ENCODE measurements around the gene SLC22A3.

The SLC22A3 gene

DNA sequence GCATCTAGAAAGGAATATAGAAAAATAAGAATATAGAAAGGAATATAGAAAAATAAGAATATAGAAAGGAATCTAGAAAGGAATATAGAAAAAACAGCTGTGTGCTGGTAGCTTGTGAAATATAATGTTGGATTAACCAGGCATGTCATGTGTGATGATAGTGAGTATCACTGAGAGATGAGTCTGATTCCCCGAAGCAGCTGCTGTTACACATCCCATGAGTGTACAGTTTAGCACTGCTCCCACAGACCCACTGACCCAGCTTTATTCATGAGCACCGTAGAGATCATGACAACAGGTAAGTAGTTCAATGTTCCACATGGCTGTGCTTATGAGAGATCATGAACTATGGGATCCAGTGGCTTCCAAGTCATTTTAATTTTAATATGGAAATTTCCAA, 64.8 kb downstream of the SLC22A3 start:
- DNase-seq, result no peak

DNA sequence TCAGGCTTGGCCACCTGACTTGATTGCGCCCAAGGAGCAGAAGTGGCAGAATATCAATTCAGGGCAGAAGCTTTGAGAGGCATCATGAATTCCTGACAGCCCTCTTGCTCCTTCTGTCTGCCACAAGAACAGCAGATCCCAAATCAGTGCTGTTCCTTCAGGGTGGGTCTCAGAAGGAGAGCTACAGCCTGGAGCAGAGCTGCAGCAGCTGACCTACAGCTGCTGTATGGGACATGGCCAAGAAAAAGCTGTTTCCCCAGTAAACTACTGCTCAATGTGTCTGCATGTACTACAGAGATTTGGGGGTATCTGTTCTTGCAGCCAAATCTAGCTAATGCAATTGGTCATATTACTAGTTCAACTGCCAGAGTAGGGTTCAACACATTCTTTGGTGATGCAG, 69.0 kb downstream of the SLC22A3 start:
- no peak for DNase-seq

DNA sequence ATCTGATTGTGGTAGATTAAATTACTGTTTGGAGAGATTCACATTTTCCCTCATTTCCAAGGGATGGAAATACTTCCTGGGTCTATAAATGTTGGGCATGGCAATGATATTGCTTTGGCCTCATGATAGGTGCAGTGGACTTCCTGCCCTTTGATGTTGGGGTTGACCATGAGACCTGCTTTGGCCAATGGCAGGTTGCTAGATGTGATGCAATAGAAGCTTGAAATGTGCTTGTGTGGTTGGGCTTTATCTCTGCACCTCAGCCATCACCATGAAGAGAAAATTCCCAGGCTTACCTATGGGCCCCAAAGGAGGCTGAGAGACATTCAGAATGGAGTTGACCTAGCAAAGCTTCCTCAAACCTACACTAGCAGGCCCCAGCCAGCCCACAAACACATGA, 69.4 kb downstream of the SLC22A3 start:
- DNase-seq, result no peak

DNA sequence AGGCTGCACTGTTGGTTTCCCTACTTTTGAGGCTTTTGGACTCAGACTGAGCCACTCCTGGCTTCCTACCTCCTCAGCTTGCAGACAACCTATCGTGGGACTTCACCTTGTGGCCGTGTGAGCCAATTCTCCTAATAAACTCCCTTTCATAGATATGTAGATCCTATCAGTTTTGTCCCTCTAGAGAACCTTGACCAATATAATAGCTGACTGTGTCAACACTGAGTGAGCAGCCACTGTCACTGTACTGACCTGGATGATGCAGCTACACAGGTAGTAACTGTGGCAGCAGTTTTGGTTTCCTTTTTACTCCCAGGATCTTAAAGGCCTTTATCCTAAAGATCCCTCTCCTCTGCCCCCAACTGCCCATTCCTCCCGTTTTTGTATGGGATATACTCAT, 70.2 kb downstream of the SLC22A3 start:
- DNase-seq, result no peak

DNA sequence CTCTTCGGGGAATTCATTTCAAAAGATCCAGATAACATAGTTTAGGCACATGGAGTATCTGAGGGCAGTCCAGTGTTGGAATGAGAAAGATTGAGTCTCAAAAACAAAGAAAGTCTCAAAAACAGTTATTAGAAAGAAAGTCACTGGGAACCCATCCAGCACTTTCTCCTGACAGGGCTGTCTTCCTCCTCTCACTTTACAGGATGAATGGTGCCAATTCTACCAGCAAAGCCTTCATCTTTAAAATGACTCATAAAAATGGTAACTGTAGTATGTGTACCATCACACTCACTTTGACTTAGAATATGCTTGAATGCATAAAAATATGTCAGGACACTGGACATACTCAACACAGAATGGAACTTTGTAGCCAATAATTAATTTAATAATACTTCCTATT, 71.3 kb downstream of the SLC22A3 start:
- DNase-seq, result no peak

DNA sequence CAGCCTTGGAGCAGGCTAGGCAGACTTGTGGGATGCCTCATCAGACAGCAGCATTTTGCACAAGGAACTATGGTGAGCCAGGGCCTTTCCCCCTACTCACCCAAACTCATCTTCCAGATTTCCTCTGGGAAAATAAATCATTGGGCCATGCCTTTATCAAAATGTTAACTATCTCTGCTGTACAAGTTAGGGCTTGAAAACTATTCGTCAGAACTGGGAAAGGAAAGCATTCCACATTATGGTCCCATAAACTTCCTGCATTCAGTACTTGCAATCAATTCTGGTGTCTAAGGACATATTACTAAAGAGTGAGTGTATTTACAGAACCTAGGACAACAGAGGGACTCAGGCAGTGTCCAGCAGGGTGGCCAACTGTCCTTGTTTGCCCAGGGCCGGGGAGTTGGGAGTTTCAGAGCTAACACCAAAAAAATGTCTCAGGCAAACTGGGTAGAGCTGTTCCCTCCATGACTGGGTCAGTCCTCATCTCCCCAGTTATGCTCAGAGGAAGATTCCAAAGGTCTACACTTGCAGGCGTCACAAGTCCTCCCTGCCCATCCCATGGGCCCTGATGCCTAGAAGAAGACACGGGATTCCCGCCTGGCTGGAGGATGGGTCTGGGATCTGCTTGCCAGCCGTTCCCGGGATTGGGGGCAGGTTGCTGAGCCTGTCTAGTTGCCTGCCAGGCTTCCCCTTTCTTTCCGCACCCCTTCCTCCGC, 72.2 kb downstream of the SLC22A3 start:
- no peak for DNase-seq

DNA sequence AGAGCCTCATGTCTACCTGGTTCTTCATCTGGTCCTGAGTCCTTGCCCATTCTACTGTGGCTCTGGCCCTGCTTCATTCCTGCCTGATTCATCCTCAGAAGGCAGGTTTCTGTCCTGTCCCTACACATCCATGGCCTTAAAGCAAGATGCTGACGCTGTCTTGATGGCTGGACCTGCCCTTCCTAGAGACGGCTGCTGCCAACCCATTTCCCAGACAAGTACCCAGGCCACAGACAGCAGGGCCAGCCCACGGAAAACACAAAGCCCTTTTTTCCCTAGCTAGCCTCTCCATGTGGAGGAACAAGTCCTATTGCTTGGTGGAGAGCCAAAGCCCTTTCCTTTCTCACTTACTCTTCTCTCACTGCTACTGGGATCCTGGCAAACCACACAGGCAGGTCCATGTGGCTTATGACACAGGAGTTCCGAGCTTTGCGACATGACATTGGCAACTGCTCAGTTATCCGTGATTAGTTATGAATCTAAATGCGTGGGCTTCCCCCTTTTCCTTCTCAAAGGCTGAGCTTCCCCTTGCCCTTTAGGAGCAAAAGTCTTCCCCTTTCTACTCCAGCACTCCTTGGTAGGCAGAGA, 72.9 kb downstream of the SLC22A3 start:
- DNase-seq, result no peak

DNA sequence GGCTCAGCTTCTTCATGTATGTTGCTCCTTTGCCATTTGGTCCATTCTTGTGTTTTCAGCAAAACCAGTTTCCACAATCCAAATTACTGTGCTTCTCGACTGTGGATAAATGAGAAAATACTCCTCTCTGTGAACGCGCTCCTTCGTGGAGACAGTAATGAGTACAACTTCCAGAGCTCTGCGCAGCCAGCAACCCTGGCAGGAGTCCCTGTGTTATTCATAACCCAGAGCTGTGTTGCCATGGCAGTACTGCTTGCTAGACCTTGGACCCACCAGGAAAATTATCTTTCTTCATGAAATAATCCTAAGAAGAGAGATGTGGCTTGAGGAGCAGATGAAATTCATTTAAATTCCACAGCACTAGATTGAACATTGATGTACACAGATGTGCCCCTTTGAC, 73.7 kb downstream of the SLC22A3 start:
- peak in 23 of 58 donors; percentile 2 to 44 (median 25) for DNase-seq

DNA sequence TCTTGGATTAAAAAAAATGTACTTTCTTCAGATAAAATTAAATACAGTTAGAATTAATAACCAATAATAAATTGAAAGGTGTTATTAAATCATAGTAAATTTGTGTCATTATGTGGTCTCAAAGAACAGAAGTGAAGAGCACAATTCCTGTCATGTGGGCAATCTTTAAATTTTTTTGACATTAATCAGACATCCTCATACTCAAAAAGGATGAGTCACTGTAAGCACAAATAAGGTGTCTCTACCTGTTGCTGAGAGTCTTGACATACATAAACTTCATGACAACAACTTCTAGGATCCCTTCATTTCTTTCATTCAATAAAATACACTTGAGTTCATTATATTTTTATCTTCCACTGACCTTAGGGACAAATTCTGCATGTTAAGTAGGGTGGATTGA, 76.1 kb downstream of the SLC22A3 start:
- no peak for DNase-seq

DNA sequence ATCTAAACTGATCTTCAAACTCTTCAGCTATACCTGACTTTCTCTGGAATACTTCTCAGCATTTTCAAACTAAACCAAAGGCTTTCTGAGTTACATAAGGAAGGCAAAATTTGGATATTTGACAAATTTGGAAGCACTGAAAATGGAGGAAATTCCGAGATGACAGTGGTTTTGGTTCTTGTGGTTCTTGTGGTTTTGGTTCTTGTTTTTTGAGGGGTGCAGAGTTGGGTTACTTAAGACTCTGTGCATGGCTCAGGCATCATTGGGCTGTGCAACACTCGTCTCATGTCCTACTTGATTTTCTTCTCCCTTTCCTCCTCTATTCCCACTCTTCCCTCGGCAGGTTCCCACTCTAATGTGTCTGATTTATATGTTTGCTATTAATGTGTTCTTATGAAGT, 78.0 kb downstream of the SLC22A3 start:
- no peak for DNase-seq

DNA sequence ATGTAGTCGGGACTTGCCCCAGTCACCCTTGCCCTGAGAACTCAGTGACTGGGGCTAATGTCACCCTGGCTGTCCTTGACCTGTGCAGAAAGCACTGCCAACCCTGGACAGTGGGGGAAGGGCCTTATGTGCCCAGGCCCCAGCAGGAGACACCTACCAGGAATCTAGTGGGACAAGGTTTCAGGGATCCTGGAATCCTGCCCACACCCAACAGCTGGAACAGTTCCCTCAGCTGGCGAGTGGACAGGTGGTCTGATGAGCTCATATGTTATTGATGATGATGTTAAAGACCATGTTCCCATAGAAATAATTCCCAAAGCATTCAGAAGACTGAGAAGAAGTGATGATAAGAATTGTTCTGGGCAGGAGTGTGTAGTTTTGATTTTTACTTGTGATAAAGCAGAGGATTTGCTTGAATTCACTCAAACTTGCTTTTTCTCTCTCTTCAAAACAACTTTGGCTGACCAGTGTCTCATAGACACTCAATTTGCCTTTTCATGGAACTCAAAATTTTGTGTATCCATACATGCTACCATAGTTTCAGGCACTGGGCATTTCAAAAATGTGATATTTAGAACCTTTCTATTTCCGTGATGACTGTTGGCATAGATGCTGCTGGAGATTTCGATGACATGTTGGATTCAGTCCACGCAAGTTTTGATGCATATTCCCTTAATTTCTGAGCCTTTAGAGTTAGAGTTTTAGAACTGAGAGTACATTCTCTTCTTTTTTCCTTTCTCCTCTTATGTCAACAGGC, 79.3 kb downstream of the SLC22A3 start:
- DNase-seq, result no peak

DNA sequence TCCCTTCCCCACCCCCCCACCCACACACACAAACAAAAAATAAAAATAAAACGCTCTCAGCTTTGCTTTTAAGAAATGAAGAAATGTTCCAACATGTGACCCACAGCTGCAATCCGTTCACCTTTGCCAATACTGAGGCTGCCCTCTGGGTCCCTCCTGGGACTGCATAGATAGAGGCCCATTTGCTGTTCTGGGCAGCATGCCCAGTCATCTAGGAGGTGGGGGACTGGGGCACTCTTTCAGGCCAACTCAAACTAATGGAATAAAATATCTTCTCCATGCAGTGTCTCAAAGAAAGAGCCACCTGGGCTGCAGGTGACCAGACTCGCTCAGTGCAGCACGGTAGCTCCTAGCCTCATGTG, 79.9 kb downstream of the SLC22A3 start:
- DNase-seq, result peak in 23 of 58 donors; percentile 7 to 48 (median 17)

DNA sequence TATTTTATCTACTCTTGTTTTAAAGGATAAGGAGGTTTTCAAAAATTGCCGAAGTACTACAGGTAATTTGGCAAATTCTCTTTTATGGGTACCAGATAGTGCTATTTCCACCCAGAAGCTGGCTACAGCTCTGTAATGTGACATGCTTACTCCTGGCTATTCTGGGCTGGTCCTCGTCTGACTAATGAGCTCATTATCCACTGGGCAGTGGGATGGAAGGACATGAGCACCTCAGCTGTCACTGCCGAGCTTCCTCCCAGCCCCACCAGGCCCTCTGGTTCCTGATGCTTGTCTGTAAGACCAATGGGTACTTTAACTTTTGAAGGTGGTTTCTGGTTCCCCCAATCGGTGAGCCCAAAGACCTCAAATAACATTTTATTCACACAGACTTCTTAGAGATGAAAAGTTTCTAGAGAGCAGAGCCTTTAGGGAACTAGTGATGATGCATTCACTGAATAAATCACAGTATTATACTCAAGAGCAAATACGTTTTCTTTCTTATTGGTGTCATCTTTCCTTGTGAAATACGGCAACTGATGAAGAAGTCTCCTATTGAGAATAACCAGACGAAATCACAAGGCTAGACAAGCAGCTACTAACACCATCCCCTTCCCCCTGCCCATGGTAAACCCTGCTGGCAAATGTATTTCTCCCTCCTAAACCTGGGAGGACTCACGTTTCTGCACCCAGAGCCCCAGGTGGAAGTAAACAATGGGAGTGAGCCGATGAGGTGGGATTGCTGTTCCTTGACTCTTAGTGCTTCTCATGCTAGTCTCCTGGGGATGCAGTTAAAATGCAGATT, 80.8 kb downstream of the SLC22A3 start:
- DNase-seq, result no peak

DNA sequence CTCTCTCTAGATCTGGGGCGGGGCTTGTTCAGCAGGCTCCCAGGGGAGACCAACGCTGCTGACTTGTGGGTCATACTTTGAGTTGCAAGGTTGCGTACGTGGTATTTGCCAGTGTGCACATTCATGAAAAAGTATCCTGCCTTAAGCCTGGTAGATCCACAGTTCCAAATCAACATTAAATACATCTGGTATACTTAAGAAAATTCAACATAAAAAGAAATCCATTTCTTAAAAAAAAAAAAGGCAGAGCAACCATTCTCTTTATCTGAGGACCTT, 81.4 kb downstream of the SLC22A3 start:
- no peak for DNase-seq

DNA sequence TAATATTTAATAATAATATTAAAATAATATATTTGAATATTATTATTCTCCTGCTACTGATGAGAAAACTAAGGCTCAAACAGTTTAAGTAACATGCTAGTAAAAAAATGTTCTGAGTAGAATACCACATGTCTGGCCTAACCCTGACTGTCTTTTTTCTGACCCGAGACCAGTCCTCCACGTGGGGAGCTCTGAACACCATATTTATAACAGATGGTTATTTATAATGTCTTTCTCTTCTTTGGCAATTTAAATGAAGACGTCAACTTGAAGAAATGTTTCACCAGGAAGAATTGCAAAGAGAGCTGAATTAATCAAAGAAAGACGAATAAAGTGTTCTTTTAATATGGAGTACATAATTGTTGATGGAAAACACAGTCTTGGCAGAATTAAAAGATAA, 82.0 kb downstream of the SLC22A3 start:
- no peak for DNase-seq

DNA sequence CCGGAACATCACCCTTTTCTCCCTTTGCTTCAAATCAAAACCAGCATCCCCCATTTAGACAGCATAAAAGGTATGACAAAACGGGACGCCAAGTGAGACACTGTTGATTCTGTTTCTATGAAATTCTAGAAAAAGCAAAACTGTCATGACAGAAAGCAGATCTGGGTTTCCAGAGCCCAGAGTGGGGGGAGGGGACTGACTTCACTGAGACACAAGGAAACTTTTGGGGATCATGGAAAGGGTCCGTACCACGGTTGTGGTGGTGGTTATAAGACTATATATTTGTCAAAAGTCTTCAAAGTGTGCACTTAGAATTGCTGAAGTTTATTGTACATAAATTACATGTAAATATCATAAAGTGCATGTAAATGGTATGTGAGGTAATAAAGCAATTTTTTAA, 82.6 kb downstream of the SLC22A3 start:
- DNase-seq, result no peak

DNA sequence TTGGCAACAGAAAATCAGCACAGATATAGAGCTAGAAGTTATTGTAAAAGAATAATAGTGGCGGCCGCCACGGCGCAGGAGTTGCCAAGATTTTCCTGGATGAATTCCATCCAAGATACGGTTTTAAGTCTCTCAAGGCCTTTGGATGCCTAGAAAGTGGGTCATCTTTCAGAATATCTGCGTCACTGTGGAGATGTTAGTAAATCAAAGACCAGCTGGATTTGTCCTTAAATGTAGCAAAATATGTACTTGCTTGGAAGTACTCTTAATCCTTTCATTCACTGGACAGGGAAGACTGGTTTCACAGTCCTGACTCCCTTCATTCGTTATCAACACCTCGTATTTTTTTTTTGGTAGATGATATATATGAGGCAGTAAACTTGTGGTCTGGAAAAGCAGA, 83.0 kb downstream of the SLC22A3 start:
- DNase-seq, result peak in 2 of 58 donors; percentile 0 to 6

DNA sequence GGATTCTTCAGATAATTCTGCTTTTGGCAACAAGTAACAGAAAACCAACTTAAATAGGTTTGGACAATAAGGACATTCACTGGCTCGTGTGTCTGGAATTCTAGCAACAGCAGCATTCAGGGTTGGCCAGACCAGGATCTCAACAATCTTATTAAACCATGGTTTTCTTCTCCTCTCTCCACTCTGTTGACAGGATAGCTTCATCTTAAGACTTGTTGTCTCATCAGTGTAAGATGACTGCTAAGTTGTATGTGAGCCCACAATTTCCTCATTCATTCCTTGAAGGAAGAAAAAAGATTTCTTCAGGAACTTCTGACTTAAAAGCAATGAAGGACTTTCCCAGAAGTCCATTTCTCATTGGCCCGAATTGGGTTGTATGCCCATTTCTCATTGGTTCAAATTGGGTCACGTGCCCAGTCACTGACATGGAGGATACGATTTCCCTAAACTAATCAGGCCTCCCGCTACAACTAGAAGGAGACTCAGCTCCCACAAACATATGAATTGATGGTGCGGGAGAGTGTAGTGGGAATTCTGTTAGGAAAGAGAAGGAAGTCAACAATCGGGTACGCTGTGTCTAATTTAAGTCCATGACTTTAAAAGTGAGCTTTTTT, 83.7 kb downstream of the SLC22A3 start:
- no peak for DNase-seq

DNA sequence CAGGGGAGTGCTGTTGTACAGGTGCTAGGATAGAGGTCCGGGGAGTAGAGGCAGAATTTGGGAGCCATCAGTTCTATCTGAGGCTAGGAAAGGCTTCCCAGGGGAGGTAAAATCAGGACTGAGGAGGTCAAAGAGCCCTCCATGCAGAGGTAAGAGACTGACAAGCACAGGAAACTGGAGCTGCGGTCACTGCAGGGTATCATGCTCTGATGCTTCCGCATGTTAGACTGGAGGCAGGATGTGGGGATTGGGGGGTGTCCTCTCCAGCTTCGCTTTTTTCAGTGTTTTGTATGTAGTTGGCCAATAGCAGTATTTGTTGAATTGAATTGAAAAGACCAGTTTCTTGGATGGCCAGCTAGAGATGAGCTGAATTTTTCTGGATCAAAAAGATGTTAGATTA, 87.8 kb downstream of the SLC22A3 start:
- DNase-seq, result no peak

DNA sequence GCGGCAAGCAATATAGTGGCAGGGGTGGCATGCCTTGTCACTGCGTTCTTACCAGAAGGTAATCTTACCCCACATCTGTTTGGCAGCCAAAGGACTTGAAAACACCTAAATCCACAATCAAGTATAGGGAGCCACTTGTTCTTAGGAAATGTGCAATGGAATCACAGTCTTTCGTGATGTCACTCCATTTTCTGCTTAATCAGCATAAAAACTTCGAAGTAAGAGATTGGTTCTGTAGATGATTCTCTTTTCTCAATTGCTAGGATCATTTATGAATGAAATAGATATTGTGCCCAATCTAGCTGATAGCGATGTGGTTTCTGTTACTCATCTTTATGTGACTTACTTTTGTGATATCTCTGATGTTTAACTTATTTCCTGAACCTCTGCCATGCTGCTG, 89.0 kb downstream of the SLC22A3 start:
- no peak for DNase-seq

DNA sequence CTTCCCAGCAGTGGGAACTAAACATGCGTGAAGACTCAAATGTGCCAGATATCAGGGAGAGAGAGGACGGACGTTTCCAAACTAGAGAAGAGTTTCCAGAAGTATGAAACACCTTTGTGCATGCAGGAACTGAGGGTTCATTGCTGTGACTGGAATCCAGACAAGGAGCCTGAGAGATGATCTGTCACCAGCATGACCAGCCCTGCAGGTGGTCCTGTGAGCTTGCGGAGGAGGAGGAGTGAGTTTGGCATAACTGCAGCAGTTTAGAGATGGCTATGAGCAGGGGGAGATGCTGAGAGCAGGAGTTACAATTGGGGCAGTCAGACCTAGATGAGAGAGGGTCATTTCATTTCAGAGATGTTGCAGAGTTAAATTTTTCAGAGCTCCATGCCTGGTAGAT, 89.6 kb downstream of the SLC22A3 start:
- no peak for DNase-seq

DNA sequence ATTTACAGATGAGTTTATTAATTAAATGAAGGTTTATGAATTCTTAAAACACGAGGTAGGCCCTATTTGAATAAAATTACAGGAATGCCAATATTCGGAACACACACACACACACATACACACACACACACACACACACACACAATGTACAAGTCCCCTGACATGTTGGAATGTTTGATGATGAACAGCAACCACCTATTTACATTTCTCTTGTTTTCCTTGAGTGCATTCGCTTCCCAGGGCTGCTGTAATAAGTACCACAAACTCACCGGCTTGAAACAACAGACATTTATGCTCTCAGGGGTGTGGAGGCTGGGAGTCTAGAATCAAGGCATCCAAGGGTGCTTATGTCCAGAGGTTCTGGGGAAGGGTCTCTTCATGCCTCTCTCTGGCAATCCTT, 90.3 kb downstream of the SLC22A3 start:
- no peak for DNase-seq
